ENCODE data around the gene BTBD1. TPM values are rescaled to one million over a fixed set of nuclear protein-coding genes. Genes with fewer than 3 reads are reported as not detected.

The BTBD1 gene
- total RNA-seq, 1 experiment from 2014 or later, result 80.0 TPM

DNA sequence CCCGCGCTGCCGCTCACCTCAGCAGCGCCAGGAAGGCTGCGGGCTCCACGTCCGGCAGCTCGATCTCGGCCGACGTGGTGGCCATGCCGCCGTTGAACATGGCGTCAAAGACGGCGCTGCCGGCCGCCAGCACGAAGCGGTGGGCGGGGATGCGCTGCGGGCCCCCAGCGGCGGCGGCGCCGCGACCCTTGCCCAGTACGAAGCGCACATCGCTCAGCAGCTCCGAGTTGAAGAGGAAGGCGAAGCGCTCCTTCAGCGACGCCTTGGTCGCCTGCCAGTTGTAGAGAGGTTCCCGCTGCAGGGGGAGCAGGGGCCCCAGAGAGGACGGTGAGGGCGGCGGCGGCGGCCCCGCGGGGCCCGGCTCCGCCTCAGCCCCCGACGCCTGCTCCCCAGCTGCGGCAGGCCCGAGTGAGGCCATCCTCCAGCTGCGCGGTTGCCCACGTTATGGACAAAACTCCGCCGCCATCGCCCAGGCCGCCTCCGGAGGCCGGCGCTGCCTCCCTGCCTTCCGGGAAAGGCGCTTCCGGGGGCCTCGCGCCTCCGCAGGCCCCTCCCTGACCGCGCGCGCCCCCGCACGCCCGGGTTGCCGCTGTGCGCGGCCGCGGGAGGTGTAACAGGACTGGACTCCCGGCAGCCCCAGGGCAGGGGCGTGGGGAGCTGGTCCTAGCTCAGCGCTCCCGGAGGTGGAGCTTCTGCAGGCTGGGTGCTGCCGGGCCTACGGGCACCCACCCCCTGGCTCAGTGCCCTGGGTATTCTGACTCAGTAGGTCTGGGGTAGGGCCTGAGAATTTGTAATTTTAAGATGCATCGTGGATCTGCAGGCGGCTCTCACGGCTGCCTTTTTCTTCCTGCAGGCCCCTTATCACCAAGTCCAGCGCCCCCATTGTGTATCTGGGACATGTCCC, at the start of gene BTBD1 (continued):
- TF ChIP-seq, protein P1, sequence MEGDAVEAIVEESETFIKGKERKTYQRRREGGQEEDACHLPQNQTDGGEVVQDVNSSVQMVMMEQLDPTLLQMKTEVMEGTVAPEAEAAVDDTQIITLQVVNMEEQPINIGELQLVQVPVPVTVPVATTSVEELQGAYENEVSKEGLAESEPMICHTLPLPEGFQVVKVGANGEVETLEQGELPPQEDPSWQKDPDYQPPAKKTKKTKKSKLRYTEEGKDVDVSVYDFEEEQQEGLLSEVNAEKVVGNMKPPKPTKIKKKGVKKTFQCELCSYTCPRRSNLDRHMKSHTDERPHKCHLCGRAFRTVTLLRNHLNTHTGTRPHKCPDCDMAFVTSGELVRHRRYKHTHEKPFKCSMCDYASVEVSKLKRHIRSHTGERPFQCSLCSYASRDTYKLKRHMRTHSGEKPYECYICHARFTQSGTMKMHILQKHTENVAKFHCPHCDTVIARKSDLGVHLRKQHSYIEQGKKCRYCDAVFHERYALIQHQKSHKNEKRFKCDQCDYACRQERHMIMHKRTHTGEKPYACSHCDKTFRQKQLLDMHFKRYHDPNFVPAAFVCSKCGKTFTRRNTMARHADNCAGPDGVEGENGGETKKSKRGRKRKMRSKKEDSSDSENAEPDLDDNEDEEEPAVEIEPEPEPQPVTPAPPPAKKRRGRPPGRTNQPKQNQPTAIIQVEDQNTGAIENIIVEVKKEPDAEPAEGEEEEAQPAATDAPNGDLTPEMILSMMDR (IDR thresholded peaks at IDR 0.05 in 2 of 3, conservative IDR thresholded peaks at IDR 0.05 in 1 of 3; ENCODE audit: borderline replicate concordance in 1 of 3, insufficient read depth in 1 of 3, low read depth in 2 of 3, low read length in 2 of 3), result no peak
- TF ChIP-seq POLR2A (IDR thresholded peaks at IDR 0.05; ENCODE audit: borderline replicate concordance, extremely low read depth, insufficient read depth, insufficient read length), result peak; percentile 67

DNA sequence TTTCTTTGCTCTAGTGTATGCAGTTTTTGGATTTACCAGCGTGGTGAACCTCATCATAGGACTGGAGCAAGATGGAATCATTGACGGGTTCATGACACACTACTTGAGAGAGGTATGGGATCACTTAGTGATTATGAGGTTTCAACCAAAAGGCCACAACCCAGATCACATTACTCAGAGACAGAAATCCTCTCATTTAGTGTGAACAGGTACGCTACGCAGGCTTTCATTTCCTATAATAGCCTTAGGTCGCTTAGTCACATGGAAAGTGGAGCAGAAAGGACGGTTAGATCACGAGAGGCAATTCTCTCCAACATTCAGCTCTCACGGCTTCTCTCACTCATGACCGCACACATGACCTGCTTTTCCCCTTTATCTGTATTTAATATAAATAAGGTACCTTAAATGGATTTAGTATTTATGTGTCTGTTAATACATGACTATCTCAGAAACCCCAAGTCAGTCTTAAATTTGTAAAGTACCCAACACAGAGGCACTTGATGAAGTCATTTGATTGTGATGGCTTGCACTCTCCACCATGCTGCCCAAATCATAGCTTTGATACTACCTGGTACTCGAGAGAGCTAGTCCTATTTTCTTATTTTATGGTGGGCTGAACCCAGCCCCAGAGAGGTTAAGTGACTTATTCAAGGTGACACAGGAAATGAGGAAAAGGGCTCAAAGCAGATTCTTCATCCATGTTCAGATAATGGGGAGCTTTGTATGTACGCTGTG, 48.9 kb upstream of the BTBD1 start:
- intact Hi-C loops (cut with micrococcal nuclease), result no loop called here
- Histone ChIP-seq H3K9ac (ENCODE audit: low read length) (no peak overlapping the region), H3K4me2 (ENCODE audit: low read length) (no peak overlapping the region), H3K36me3 (ENCODE audit: control insufficient read depth in 1 of 2, insufficient read depth in 2 of 2, low read length in 2 of 2) (no peaks in the 10 kb centered on the region), H3K9me3 (ENCODE audit: control insufficient read depth in 1 of 2, insufficient read depth in 1 of 2, low read depth in 1 of 2, low read length in 2 of 2) (no peaks in the 10 kb centered on the region), H3K4me1 (ENCODE audit: control insufficient read depth in 1 of 2, insufficient read depth in 2 of 2, low read length in 2 of 2) (no peaks in the 10 kb centered on the region), H4K20me1 (ENCODE audit: insufficient read depth) (no peaks in the 10 kb centered on the region), H3K79me2 (ENCODE audit: insufficient read depth, low read length) (no peaks in the 10 kb centered on the region), H3K9me2 (ENCODE audit: insufficient read depth) (no peaks in the 10 kb centered on the region), H3K27me3 (ENCODE audit: insufficient read depth, low read length) (no peaks in the 10 kb centered on the region), H3K4me3 (replicated peaks in 1 of 2; ENCODE audit: low read depth in 1 of 2, low read length in 2 of 2) (no peak overlapping the region), H2AFZ (ENCODE audit: low read depth, low read length, poor library complexity, severe bottlenecking) (no peak overlapping the region), H3K27ac (ENCODE audit: low read depth, low read length) (no peak overlapping the region)
- ChIA-PET CTCF (no interaction called here), RAD21 (ENCODE audit: low non-redundant PET in 1 of 2, low total read pairs in 2 of 2, uncharacterized antibody in 2 of 2, unreplicated experiment in 2 of 2) (no interaction called here), POLR2A (no interaction called here)
- ATAC-seq, result no peak
- no peak for DNase-seq (ENCODE audit: low read depth, low spot score)
- no TSS peak for BruUV-seq (replicated peaks)
- TF ChIP-seq JUND (IDR thresholded peaks at IDR 0.05), result no peak
- no peak for TF ChIP-seq FOSL1 (IDR thresholded peaks at IDR 0.05; ENCODE audit: low read depth)
- TF ChIP-seq, protein P2, sequence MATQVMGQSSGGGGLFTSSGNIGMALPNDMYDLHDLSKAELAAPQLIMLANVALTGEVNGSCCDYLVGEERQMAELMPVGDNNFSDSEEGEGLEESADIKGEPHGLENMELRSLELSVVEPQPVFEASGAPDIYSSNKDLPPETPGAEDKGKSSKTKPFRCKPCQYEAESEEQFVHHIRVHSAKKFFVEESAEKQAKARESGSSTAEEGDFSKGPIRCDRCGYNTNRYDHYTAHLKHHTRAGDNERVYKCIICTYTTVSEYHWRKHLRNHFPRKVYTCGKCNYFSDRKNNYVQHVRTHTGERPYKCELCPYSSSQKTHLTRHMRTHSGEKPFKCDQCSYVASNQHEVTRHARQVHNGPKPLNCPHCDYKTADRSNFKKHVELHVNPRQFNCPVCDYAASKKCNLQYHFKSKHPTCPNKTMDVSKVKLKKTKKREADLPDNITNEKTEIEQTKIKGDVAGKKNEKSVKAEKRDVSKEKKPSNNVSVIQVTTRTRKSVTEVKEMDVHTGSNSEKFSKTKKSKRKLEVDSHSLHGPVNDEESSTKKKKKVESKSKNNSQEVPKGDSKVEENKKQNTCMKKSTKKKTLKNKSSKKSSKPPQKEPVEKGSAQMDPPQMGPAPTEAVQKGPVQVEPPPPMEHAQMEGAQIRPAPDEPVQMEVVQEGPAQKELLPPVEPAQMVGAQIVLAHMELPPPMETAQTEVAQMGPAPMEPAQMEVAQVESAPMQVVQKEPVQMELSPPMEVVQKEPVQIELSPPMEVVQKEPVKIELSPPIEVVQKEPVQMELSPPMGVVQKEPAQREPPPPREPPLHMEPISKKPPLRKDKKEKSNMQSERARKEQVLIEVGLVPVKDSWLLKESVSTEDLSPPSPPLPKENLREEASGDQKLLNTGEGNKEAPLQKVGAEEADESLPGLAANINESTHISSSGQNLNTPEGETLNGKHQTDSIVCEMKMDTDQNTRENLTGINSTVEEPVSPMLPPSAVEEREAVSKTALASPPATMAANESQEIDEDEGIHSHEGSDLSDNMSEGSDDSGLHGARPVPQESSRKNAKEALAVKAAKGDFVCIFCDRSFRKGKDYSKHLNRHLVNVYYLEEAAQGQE (IDR thresholded peaks at IDR 0.05; ENCODE audit: low read depth), result no peak
- no peak for TF ChIP-seq RAD21 (IDR thresholded peaks at IDR 0.05; ENCODE audit: low read depth)
- no peak for TF ChIP-seq CEBPB (IDR thresholded peaks at IDR 0.05; ENCODE audit: low read depth)
- TF ChIP-seq, protein P3, sequence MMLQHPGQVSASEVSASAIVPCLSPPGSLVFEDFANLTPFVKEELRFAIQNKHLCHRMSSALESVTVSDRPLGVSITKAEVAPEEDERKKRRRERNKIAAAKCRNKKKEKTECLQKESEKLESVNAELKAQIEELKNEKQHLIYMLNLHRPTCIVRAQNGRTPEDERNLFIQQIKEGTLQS (IDR thresholded peaks at IDR 0.05), result no peak
- TF ChIP-seq, protein P4, sequence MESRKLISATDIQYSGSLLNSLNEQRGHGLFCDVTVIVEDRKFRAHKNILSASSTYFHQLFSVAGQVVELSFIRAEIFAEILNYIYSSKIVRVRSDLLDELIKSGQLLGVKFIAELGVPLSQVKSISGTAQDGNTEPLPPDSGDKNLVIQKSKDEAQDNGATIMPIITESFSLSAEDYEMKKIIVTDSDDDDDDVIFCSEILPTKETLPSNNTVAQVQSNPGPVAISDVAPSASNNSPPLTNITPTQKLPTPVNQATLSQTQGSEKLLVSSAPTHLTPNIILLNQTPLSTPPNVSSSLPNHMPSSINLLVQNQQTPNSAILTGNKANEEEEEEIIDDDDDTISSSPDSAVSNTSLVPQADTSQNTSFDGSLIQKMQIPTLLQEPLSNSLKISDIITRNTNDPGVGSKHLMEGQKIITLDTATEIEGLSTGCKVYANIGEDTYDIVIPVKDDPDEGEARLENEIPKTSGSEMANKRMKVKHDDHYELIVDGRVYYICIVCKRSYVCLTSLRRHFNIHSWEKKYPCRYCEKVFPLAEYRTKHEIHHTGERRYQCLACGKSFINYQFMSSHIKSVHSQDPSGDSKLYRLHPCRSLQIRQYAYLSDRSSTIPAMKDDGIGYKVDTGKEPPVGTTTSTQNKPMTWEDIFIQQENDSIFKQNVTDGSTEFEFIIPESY (IDR thresholded peaks at IDR 0.05; ENCODE audit: extremely low read depth, insufficient replicate concordance, low read length), result no peak
- no peak for TF ChIP-seq ZNF274 (IDR thresholded peaks at IDR 0.05; ENCODE audit: low read depth, low read length)
- no peak for TF ChIP-seq EZH2phosphoT487 (IDR thresholded peaks at IDR 0.05; ENCODE audit: borderline replicate concordance)
- TF ChIP-seq ELF1 (IDR thresholded peaks at IDR 0.05; ENCODE audit: borderline replicate concordance, low read depth), result no peak
- no peak for TF ChIP-seq YY1 (IDR thresholded peaks at IDR 0.05; ENCODE audit: extremely low read depth, insufficient replicate concordance, low read depth, low read length)
- TF ChIP-seq TCF7L2 (IDR thresholded peaks at IDR 0.05; ENCODE audit: borderline replicate concordance, extremely low read depth, insufficient read depth, insufficient read length), result no peak
- TF ChIP-seq SRF (IDR thresholded peaks at IDR 0.05; ENCODE audit: low read depth), result no peak

All from HCT116 (cell line).